GM18499 (cell line): ENCODE measurements around the gene MGA.

Experiments used
- ATAC-seq: cut with Tn5 transposase; IDR thresholded peaks from one replicate; pipeline ENCODE4 v1.9.1; 2021; ENCODE audit warnings: moderate number of reproducible peaks; ENCODE audit not compliant: insufficient read depth, unreplicated experiment

Gene MGA

DNA sequence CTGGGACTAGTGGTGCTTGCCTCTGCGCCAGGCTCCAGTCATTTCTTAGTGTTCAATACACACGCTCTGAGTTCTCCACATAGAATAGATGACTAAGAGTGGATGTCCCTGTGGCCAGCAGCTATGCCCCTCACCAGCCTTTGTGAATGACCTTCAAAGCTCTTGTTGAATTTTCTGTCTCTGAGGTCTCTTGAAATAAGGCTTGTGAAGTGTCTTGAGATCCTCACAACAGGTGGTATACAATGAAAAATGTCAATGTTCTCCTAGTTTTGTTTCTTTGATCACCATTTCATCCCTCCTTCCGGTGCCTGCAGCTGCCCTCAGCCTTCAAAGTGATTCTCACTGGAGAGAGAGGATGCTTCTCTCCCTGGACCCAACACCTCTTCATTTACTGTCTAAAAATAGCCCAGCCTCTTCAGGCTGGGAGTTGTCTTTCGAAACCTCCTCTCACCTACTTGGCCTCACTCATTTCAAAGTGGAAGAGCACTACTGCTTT lies 119.5 kb downstream of the MGA start:
- no peak for ATAC-seq

DNA sequence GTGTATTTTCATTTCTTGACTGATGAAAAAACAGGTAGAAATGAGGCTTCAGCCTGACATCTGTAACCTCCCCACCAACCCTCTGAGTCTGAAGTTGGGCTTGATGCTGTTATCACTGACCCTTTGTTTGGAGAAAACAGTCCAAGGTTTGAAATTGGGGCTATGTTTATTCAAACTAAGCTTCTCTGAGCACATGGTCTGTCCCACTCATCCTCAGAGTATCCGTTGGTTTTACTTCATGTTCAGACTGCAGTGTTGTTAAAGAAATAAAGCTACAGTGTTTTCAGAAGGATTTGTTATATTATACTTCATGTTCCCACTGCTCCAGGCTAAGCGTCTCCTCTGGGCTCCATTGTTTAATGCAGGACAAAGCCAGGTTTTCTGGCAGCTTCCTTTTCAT lies 120.1 kb downstream of the MGA start:
- no peak for ATAC-seq

DNA sequence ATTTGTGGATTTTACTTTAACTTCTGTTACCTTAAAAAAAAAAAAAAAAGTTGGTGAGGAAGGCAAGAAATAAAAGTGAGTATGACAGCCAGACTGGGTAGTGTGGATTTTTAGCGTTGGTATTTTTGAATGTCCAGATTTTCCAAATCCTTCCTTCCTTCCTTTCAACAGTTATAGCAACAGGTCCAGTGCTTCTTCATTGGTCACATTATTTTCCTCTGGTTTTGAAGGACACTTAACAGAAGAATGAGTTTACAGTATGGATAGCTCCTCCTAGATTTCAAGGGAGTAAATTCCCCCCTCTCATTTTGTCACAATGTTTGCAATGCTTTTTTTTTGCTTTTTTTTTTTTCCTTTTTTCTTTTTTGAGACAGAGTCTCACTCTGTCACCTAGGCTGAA lies 120.5 kb downstream of the MGA start:
- ATAC-seq: no peak

DNA sequence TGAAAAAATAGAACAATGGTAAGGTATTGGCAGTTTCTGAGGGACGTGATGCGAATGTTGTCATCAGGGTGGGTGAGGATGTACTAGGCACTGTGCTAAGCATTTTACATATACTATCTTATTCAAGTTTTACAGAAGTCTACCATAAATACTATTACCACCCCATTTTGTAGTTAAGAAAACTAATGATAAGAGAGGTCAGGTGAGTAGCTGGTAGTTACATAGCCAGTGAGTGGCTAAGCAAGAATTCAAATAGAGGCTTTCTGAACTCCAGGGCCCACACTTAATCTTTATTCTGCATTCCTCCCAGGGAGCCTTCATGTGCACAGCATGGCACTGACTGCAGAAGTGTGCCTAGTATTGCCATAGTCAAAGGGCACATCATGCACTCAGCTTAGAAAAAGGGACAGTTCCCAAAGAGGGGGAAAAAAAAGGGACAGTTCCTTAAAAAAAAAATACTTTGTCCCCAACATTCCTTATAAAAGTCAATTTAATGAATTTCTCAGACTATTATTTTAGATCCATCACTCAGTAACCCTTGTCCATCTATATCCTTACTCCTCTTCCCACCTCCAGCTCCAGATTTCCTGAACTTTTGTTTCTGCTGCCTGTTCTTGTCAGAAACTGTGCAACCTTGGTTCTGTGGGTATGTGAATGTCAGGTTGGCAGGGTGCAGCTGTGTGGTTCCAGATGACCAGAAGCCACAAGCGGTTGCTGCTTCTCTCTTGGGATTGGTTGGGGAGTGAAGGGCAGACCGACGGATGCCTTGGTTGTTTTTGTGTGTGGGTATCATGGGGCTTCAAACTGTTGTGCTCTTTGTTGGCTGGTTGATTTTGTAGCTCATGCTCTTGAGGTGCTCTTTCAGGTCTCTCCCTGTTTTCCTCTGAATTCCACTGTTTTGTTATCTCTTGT lies 122.4 kb downstream of the MGA start:
- no peak for ATAC-seq

DNA sequence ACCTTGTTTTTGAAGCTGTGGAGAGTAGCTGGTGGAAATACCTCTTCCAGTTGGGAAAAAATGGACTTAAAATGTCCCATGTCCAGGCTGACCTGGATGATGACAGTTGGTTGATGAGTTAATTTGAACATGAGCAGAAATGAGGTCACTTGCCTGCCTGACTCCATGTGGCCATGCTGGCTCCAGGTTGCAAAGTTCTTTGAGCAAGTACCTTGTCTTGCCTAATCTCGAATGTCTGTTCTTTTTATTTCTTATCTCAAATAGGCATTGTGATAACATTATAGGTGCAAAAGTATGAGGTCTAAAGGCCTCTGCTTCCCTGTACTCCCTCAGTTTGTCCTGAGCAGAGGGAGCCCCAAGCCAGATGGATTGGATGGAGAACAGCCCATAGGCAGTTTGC lies 123.1 kb downstream of the MGA start:
- ATAC-seq: no peak

DNA sequence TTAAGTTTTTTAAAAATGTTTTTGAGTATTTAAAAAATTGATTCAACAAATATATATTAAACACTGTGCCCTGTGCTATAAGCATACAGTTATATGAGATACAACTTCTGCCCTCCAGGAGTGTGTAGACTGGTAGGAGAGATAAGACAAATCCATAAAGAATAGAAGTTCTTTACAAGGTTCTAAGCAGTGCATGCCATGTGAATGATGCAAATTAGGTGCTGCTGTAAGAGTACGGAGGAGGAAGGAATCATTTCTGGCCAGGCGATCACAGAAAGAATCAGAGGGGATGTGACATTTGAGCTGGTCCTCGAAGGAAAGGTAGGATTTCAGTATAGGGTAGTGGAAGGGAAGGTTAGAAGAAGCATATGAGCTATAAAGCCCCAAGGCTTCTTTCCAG lies 128.1 kb downstream of the MGA start:
- no peak for ATAC-seq

DNA sequence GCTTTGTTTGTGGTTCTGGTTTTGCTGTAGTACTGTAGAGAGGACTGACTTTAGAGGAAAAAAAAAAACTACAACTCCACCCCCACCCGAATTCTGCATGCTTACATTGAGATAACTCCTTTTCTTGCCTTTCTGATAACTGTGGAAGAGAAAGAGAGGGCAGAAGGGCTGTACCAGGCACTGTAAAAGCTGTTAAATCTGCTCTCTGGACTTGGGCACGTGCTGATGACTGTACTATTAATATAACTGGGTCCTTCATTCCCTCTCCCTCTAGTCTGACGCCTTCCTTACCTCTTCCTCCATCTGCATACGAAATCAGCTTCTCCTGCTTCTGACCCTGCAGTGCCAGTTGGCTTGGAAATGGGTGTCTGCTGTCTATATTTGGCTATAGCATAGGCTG lies 129.0 kb downstream of the MGA start:
- no peak for ATAC-seq

DNA sequence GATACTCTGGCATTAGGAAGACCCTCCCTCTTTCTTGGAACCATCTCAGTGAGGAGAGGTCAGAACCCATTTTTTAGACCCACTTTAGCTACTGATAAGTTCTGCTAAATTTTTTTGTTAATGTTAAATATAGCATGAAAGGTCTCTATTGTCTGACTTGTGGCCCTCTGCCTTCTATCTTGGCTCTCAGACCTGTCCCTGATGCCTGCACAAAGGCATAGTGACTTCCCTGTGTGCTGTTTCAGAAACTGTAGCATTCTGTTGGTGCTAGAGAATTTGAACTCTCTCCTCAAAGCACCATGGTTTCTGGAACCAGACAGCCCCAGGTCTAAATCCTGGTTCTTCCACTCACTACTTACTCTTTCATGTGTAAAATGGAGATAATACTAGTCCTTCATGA lies 129.5 kb downstream of the MGA start:
- no peak for ATAC-seq

DNA sequence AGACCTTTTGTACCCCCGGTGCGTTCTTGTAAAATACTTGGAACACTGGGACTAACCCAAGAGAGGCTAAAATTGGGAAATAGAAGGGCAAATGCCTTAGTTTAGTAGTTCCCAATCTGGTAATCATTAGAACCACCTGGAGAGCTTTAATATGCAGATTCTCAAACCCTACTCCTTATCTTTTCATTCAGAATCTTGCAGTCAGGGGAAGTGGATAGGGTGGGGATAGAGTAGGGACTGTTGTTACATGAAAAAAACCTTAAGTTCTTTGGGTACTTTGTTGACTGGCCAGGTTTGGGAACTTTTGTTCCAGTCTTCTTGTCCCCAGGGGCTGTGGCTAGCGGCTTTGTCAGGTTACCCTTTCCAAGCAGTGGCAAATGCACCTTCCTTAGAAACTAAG lies 130.0 kb downstream of the MGA start:
- no peak for ATAC-seq

DNA sequence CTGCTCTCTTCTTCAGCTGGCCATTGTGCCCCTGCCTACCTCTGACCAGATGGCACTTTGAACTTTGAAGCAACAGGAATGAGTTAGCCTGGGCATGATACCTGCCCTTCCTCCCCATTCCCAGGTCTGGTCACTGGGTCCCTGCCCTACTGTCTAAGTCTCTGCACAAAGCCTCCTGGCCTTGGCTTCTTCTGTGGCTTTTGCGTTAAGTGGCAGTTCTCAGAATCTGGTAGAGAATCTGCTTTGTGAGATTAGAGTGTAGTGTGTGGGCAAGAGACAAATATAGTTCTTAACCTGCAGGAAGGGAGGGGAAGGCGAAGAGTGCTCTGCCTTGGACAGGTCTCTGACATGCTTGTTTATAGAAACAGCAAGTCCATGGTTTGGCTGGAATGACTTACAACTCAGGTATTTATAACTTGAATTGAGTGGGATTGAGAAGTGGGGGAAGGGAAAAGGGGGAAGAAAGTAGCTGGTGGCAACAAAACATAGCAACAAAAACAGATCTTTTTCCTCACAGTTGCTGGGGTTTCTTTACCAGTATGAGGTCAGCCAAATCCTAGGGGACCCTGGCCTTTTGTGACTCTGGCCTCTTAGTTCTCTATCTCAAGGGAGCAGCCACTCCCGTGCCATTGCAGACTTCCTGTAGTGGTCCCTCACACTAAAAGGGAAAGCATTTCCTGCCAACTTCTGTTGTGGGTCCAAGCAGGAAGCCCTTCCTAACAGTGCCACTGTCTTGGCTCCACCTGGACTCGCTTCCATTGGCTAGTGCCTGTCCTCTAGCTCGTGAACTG lies 130.7 kb downstream of the MGA start:
- no peak for ATAC-seq

DNA sequence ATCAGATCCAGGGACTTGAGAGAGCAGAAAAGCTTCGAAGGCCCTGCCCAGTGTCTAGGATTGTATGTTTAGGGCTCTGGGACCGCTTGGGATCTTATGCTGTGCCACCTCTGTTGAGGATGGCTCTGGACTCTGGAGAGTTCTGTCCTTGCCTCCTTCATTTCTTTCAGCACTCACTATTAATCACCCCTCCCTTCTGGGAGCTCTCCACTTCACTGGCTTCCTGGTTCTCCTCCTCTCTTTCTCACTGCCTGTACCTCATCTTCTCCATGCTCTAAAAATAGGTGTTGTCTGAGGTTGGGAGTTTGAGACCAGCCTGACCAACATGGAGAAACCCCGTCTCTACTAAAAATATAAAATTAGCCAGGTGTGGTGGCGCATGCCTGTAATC lies 131.3 kb downstream of the MGA start:
- ATAC-seq: no peak

DNA sequence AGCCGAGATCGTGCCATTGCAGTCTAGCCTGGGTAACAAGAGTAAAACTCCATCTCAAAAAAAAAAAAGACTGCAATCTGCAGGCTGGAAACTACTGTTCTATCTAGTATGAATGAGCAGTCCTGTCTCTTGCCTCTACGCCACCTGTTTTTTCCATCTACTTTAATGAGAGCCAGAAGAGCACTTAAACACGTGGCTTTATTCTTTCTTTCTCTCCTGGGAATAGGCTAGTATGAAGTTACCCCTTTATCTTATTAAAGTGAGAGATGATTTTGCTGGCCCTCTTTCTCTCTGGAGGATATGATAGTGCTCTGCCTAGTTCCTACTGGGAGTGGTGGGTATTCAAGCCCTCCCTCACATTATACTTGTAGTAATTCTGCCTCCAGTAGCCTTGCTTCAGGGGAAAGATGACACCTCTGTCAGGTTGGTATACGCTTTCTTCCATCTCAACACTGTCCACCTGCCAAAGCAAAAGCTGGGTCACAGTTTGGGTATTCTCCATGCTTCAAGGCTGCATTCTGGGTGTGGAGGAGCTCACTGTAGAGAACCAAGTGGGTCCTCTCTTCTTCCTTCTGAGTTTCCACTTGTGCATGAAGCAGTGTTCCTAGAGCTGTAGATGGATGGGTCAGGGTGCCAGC lies 131.9 kb downstream of the MGA start:
- no peak for ATAC-seq

DNA sequence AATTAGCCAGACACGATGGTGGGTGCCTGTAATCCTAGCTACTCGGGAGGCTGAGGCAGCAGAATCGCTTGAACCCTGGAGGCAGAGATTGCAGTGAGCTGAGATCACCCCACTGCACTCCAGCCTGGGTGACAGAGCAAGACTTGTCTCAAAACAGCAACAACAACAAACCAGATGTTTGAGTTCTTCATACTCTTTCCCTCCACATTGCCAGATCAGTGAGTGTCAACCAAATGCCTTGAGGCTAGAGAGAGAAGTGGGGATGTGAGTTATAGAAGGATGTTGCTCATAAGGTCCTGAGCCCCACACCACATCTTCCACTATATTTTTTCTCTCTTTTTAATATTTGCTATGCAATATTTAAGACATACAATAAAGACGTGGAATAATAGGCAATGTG lies 133.9 kb downstream of the MGA start:
- no peak for ATAC-seq

DNA sequence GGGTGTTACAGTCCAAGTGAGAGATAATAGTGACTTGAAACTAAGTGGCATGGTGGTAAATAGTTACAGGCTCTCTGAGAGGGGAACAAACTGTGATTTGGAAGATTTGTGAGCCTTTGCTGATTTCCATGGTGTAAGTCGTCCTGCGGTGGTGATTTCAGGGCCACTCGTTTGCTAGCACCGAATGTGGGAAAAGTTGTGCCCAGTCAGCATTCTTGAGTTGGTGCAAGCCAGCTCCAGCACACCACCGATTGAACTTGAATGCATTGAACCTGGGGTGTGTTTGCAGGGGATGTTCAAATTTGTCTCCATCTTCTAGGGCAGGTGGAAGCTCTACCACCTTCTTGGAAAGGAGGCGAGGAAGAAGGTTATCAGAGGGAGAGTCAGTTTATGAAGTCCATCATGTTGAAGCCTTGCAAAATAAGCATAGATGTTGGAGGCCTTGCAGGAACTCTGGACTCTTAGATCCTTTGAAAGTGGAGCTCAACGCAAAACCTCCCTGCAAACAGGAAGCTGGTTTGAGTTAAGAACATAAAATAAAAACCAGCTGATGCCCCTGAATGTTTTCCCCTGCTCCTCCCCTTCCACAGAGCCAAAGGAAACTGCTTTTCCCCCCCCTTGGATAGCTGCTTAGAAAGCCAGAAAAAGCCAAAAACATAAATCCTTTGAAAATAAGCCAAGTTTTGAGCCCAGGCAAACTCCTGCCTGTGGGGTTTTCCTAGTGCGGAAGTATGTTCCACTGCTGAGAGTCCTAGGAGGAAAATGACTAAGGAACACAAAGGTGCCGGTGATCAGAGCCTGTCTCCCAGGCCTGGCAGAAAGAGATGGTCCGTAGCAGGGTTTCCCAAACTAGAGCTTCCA lies 136.0 kb downstream of the MGA start:
- no peak for ATAC-seq

DNA sequence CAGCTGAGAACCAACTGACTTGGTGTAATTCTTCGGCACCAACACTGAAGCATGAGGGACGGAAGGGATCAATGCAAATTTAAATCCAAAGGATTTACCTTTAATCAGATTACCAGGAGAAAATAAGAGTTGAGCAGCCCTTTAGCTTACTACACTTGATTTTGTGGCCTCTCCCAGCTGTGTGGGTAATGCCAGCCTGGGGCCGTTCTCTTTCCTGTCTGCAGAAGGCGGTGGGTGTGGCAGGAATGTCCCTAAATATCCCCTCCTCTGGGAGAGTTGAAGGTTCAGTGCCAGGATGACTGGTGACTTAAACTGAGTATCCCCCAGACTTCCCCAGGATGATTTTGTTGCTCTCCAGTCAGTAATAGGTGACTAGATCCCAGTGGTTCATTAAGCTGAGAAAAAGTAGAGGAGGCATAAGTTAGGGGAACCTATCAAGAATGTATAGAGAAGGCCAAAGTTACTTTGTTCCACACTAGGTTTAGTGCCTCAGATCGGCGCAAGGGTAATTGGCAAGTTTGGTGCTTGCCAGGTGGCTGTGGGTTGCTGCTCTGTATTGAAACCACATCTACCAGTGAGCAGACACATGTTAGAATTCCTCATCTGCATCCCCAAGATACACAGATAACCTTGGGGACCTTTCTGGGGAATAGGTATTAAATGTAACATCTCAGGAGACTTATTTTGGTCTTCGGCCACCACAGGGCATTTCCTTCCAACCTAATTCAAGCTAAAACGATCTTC lies 137.2 kb downstream of the MGA start:
- no peak for ATAC-seq

DNA sequence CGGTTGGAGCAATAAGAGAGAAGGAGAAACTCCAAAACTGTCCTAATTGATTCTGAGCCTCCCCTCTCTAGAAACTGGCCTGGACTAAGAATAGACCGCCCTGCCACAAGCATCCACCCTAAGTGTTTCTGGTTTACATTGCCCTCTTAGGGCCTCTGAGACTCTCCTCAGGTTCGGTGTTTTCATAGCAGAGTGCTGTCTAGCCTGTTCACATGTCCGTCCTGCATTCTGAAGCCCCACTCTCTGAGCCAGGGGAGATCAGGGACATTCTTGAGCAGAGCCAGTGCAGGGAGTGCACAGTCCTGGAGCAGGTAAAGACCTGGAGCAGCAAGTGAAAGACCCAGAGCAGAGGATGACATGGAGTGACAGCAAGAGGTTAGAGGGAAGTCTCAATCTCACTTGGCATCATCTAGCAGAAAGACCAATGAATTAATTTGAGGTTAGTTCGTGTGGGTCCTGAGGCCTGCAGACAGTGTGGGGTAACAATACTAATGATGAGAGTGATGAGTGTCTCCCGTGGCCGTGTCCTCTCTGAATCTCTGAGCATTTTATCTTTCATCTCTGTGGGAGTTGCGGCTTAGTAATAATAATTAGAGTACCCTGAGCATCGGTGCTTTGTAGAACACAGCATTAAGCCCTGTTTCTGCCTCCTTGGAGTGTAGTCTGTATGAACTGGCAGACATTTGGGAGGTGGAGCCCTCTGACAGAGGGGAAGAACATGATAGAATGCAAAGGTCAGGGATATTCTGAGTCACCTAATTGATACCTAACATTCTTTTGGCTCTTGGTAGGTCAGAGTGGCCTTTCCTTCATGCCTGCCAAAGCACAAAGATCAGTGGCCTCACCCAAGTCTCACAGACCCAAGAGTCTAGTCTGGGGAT lies 138.6 kb downstream of the MGA start:
- no peak for ATAC-seq

DNA sequence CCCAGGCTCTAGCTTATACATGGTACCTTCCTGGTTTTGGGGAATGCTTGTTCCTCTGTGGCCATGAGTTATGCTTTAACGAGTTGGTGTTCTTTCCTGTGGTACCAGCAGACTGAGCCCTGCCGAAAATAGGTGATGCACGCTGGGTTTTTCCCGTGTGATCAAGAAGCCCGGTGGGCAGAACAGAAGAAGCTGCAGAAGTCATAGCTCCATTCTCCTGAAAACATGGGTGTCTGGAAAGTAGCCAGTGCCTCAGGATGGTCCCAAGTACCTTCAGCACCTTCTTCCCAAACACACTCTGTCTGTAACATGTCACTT lies 139.2 kb downstream of the MGA start:
- no peak for ATAC-seq

DNA sequence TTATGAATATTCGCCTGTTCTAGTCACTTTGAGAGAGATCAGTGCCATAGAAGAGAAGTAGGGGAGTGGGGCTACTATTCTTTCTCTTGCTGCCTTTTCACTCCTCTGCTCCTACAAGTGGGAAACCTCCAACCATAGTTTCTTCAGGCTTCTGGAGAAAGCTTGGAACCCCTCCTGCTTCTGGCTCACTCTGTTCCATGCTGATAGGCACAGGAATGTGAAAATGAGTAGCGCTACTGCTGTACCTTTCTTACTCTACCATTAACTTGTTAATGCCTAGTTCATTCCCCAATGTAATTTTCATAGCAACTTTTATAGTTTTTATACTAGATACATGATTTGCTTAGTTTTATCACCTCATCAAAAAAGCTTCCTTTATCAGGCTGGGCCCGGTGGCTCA lies 141.0 kb downstream of the MGA start:
- ATAC-seq: no peak
